ENCODE results near the gene PNPLA2. TPM values are rescaled to one million over a fixed set of nuclear protein-coding genes. Genes with fewer than 3 reads are reported as not detected.
A peak's percentile ranks its signal among the peaks of the same experiment; 100 is the strongest.

Gene PNPLA2
- total and polyA plus RNA-seq, 10 of the 15 experiments (the other 5 are each of a cell fraction or from before 2014, with no cell fraction given), result 0.19 to 34.0 (median 8.1) TPM

DNA sequence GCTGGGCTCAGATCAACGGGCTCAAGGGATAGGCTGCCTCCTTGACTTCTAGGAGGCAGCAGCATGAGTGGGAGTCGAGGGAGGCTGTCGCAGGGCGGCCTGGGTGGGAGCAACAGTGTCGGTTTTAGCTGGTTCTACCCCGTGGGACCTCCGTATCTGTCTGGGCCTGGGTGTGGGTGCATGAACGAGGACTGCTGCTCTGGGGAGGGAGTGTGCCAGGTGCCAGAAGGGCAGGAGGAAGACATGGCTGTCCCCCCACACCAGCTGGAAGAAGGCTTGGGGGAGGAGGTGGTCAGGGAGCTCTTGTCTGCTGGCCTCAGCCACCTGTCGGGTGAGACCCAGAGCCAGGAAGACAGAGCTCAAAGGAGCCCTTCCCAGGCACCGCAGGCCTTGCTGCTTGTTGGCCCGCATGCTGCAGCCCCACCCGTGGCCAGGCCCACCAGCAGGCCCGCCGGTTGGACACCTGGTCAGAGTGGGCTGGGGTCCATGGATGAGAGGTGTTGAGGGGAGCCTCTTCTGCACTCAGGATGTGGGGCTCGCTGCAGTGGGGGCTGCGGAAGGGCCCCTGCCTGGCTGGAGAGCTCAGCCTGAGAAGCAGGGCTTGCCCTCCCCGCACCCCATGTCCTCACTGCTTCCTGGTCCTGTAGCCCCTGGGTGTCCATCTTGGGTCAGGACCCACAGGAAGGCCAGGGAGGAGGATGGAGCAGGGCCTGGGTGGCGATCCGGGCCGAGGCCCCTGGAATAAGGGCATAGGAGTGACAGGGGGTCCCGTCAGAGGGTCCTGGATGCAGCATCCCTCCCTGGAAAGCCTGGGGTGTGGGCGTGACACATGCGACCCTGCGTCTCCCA is 32.3 kb upstream of the PNPLA2 start:
- Histone ChIP-seq H3K4me3 (no peak overlapping the region), H2AFZ (ENCODE audit: control insufficient read depth, low read depth, low read length) (no peak overlapping the region), H3K36me3 (ENCODE audit: control insufficient read depth in 2 of 2, insufficient read depth in 2 of 2, low read length in 1 of 2) (no peaks in the 10 kb centered on the region; a peak in 1 of 4 replicates), H3K79me2 (ENCODE audit: control insufficient read depth, insufficient read depth, low read length) (no peaks in the 10 kb centered on the region), H3K9me3 (replicated peaks; ENCODE audit: control insufficient read depth, insufficient read depth, low read length) (no peaks in the 10 kb centered on the region), H3K4me2 (ENCODE audit: control insufficient read depth, insufficient read depth) (no peak overlapping the region), H3K9ac (ENCODE audit: control insufficient read depth, insufficient read depth, low read length) (no peak overlapping the region), H3K27ac (ENCODE audit: control insufficient read depth, insufficient read depth) (no peak overlapping the region), H3K27me3 (replicated peaks in 1 of 2; ENCODE audit: control insufficient read depth in 2 of 2, insufficient read depth in 2 of 2, low read length in 1 of 2) (no peaks in the 10 kb centered on the region), H4K20me1 (ENCODE audit: control insufficient read depth, insufficient read depth) (no peaks in the 10 kb centered on the region), H3K4me1 (ENCODE audit: control insufficient read depth, insufficient read depth, low read length) (peaks cover 7% of the 10 kb centered on the region)
- FAIRE-seq (no peak), DNase-seq (ENCODE audit: low read depth, low spot score) (no peak), ATAC-seq (no peak)
- intact Hi-C loops (cut with micrococcal nuclease; ENCODE audit: unreplicated experiment) (no loop called here), in situ Hi-C loops (cut with MboI) (no loop called here)
- ChIA-PET CTCF (no interaction called here), POLR2A (no interaction called here), RAD21 (ENCODE audit: unreplicated experiment) (interaction anchor here (1.1 kb wide), 1 partner anchor 9 kb away, joined by 3 read pairs; no protein-coding TSS in a partner anchor), SMC1A (ENCODE audit: uncharacterized antibody, unreplicated experiment) (no interaction called here)
- WGBS (ENCODE audit: insufficient coverage, insufficient replicate concordance, low lambda C conversion rate, missing lambda C conversion rate), result 70% methylated on average over 24 of the region's 24 CpGs
- TF ChIP-seq POLR2A (IDR thresholded peaks at IDR 0.05; ENCODE audit: low read depth, low read length), result 0 out of 2 replicates have a peak, but pooled peaks have one; percentile 11
- TF ChIP-seq, protein P1, sequence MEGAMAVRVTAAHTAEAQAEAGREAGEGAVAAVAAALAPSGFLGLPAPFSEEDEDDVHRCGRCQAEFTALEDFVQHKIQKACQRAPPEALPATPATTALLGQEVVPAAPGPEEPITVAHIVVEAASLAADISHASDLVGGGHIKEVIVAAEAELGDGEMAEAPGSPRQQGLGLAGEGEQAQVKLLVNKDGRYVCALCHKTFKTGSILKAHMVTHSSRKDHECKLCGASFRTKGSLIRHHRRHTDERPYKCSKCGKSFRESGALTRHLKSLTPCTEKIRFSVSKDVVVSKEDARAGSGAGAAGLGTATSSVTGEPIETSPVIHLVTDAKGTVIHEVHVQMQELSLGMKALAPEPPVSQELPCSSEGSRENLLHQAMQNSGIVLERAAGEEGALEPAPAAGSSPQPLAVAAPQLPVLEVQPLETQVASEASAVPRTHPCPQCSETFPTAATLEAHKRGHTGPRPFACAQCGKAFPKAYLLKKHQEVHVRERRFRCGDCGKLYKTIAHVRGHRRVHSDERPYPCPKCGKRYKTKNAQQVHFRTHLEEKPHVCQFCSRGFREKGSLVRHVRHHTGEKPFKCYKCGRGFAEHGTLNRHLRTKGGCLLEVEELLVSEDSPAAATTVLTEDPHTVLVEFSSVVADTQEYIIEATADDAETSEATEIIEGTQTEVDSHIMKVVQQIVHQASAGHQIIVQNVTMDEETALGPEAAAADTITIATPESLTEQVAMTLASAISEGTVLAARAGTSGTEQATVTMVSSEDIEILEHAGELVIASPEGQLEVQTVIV (IDR thresholded peaks at IDR 0.05; ENCODE audit: borderline replicate concordance, partially characterized antibody), result no peak
- BruUV-seq (replicated peaks), result no TSS peak

DNA sequence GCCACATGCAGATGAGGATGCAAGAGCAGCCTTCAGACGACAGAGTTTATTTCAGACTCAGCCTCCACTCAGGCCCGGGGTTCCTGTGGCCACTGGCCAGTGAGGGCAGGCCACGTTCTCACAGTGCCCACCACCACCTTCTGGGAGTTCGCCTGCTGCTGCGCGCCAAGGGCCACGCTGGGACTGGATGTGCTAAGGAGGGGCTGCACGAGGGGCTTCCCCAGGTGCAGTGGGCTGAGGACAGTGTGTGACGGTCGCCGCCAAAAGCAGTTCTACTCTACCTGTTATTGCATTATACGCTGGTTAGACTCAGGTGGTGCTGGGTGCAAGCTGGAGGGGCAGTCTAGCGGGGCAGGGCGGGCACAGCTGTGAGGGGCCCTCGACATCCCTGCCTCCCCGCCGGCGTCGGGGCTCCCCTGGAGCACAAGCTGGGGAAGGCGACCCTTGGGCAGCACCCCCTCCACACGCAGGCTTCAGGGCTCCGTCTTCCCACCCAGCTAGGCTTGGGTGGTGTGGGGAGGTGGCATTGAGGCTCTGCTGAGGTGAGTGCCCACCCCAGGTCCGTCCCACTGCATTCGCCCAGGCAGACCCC is 31.5 kb upstream of the PNPLA2 start:
- Histone ChIP-seq H2AFZ (ENCODE audit: control insufficient read depth, low read depth, low read length) (no peak overlapping the region), H3K9ac (ENCODE audit: control insufficient read depth, insufficient read depth, low read length) (no peak overlapping the region), H3K79me2 (ENCODE audit: control insufficient read depth, insufficient read depth, low read length) (no peaks in the 10 kb centered on the region), H3K4me2 (ENCODE audit: control insufficient read depth, insufficient read depth) (no peak overlapping the region), H3K4me1 (ENCODE audit: control insufficient read depth, insufficient read depth, low read length) (peaks cover 7% of the 10 kb centered on the region), H3K27me3 (replicated peaks in 1 of 2; ENCODE audit: control insufficient read depth in 2 of 2, insufficient read depth in 2 of 2, low read length in 1 of 2) (no peaks in the 10 kb centered on the region), H4K20me1 (ENCODE audit: control insufficient read depth, insufficient read depth) (no peaks in the 10 kb centered on the region), H3K36me3 (ENCODE audit: control insufficient read depth in 2 of 2, insufficient read depth in 2 of 2, low read length in 1 of 2) (peaks cover 0 to 2% of the 10 kb centered on the region in 2 experiments; a peak in 2 of 4 replicates), H3K4me3 (no peak overlapping the region), H3K9me3 (replicated peaks; ENCODE audit: control insufficient read depth, insufficient read depth, low read length) (no peaks in the 10 kb centered on the region), H3K27ac (ENCODE audit: control insufficient read depth, insufficient read depth) (no peak overlapping the region)
- ATAC-seq, result no peak
- ChIA-PET CTCF (no interaction called here), POLR2A (no interaction called here), RAD21 (ENCODE audit: unreplicated experiment) (no interaction called here), SMC1A (ENCODE audit: uncharacterized antibody, unreplicated experiment) (no interaction called here)
- FAIRE-seq, result no peak
- intact Hi-C loops (cut with micrococcal nuclease; ENCODE audit: unreplicated experiment) (no loop called here), in situ Hi-C loops (cut with MboI) (no loop called here)
- no TSS peak for BruUV-seq (replicated peaks)
- DNase-seq (ENCODE audit: low read depth, low spot score), result no peak
- WGBS (ENCODE audit: insufficient coverage, insufficient replicate concordance, low lambda C conversion rate, missing lambda C conversion rate), result 83% methylated on average over 20 of the region's 24 CpGs
- TF ChIP-seq YBX1 (IDR thresholded peaks at IDR 0.05), result no peak
- TF ChIP-seq, protein P2, sequence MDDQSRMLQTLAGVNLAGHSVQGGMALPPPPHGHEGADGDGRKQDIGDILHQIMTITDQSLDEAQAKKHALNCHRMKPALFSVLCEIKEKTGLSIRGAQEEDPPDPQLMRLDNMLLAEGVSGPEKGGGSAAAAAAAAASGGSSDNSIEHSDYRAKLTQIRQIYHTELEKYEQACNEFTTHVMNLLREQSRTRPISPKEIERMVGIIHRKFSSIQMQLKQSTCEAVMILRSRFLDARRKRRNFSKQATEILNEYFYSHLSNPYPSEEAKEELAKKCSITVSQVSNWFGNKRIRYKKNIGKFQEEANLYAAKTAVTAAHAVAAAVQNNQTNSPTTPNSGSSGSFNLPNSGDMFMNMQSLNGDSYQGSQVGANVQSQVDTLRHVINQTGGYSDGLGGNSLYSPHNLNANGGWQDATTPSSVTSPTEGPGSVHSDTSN (IDR thresholded peaks at IDR 0.05; ENCODE audit: insufficient replicate concordance, low read depth, low read length), result no peak
- TF ChIP-seq MXI1 (IDR thresholded peaks at IDR 0.05; ENCODE audit: low read depth, low read length), result no peak
- TF ChIP-seq KAT2A (conservative IDR thresholded peaks at IDR 0.05; ENCODE audit: control insufficient read depth, low read depth, low read length), result no peak
- TF ChIP-seq ESRRA (IDR thresholded peaks at IDR 0.05; ENCODE audit: low read length), result no peak
- TF ChIP-seq, protein P3, sequence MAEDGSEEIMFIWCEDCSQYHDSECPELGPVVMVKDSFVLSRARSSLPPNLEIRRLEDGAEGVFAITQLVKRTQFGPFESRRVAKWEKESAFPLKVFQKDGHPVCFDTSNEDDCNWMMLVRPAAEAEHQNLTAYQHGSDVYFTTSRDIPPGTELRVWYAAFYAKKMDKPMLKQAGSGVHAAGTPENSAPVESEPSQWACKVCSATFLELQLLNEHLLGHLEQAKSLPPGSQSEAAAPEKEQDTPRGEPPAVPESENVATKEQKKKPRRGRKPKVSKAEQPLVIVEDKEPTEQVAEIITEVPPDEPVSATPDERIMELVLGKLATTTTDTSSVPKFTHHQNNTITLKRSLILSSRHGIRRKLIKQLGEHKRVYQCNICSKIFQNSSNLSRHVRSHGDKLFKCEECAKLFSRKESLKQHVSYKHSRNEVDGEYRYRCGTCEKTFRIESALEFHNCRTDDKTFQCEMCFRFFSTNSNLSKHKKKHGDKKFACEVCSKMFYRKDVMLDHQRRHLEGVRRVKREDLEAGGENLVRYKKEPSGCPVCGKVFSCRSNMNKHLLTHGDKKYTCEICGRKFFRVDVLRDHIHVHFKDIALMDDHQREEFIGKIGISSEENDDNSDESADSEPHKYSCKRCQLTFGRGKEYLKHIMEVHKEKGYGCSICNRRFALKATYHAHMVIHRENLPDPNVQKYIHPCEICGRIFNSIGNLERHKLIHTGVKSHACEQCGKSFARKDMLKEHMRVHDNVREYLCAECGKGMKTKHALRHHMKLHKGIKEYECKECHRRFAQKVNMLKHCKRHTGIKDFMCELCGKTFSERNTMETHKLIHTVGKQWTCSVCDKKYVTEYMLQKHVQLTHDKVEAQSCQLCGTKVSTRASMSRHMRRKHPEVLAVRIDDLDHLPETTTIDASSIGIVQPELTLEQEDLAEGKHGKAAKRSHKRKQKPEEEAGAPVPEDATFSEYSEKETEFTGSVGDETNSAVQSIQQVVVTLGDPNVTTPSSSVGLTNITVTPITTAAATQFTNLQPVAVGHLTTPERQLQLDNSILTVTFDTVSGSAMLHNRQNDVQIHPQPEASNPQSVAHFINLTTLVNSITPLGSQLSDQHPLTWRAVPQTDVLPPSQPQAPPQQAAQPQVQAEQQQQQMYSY (CRISPR knock-in tag; IDR thresholded peaks at IDR 0.05), result no peak

Data from GM12878 (cell line).